ENCODE data around the gene SLC35B1.

DNA sequence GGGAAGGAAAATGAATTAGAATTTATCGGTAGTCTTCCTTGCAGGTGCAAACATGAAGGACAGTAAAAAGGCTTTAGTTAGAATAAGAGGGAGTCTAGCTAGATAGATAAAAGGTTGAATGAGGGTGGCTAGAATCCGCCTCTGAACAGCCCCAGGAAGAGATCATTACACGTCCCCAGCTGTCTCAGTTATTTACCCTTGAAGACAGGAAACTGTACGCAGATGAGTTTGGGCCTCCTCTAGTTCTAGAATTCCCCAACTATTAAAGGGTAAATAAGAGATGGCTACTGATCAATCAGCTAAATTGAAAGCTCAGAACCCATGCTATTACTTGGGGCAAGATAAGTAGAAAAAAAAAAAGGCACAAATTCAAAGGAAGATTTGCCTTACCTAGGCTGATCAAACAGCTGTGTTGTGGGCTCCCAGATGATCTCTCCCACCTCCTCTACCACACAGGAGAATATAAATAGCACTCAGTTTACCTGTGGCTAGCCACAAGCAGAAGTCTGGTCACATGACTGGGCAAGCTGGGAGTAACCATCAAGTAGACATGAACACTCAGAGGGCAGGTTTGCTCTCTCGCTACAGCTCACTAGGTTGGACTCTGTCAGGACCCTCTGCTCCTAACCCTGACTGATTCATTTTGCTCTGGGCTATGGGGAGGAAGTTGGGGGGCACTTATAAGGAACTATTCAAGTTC is 39.2 kb upstream of the SLC35B1 start:
- TF ChIP-seq, protein P1, sequence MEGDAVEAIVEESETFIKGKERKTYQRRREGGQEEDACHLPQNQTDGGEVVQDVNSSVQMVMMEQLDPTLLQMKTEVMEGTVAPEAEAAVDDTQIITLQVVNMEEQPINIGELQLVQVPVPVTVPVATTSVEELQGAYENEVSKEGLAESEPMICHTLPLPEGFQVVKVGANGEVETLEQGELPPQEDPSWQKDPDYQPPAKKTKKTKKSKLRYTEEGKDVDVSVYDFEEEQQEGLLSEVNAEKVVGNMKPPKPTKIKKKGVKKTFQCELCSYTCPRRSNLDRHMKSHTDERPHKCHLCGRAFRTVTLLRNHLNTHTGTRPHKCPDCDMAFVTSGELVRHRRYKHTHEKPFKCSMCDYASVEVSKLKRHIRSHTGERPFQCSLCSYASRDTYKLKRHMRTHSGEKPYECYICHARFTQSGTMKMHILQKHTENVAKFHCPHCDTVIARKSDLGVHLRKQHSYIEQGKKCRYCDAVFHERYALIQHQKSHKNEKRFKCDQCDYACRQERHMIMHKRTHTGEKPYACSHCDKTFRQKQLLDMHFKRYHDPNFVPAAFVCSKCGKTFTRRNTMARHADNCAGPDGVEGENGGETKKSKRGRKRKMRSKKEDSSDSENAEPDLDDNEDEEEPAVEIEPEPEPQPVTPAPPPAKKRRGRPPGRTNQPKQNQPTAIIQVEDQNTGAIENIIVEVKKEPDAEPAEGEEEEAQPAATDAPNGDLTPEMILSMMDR (IDR thresholded peaks at IDR 0.05): no peak
- TF ChIP-seq POLR2A (IDR thresholded peaks at IDR 0.05): no peak
